K562 (cell line): ENCODE measurements around the gene BAG2. TPM values are rescaled to one million over a fixed set of nuclear protein-coding genes. Genes with fewer than 3 reads are reported as not detected.

Experiments
- CBX1 ChIP-seq: sonication (generic); IDR thresholded peaks from 2 replicates; pipeline ENCODE4 v1.6.1; 2016; ENCODE audit warnings: antibody characterized with exemption, low read depth, mild to moderate bottlenecking
- E2F4 ChIP-seq: sonication (generic); formaldehyde crosslinking; IDR thresholded peaks from 2 replicates; pipeline ENCODE4 v1.8.0; 2022; ENCODE audit warnings: mild to moderate bottlenecking, low read depth, missing genetic modification reagents
- EP400 ChIP-seq: fragments of 450-650 bp; IDR thresholded peaks from 2 replicates; pipeline ENCODE4 v1.6.1; 2017; ENCODE audit warnings: antibody characterized with exemption, mild to moderate bottlenecking, moderate library complexity
- HCFC1 ChIP-seq: IDR thresholded peaks from 2 replicates; pipeline ENCODE4 v1.6.1; 2012; ENCODE audit warnings: low read depth, low read length, improper control_type of control experiment
- RBBP5 ChIP-seq: fragments of 200-600 bp; sonication (generic); IDR thresholded peaks from 2 replicates; pipeline ENCODE4 v1.6.1; 2012; ENCODE audit warnings: borderline replicate concordance, mild to moderate bottlenecking, low read length, control low read depth, inconsistent platforms; ENCODE audit not compliant: insufficient read depth, poor library complexity, severe bottlenecking
- TRIM28 ChIP-seq: fragments of 450-650 bp; IDR thresholded peaks from 2 replicates; pipeline ENCODE4 v1.6.1; 2017
- ZC3H11A ChIP-seq: IDR thresholded peaks from 2 replicates; pipeline ENCODE4 v1.6.1; 2012; ENCODE audit warnings: low read depth, low read length, improper control_type of control experiment
- ZNF589 ChIP-seq: fragments of 200-800 bp; sonication (Bioruptor generic); IDR thresholded peaks from 2 replicates; pipeline ENCODE4 v1.6.1; 2016; ENCODE audit warnings: low read depth, missing genetic modification characterization, missing compliant biosample characterization
- polyA plus RNA-seq, 8 experiments: library from polyadenylated mRNA; depleted of rRNA in 4 of 8; stranded (reverse) in 5 of 8; unstranded in 3 of 8; fragments of >200 nt; fragmentation: Nextera tagmentation in 2 of 8; fragmentation: Illumina TruSeq in 1 of 8; extraction: Ambion mirVana in 2 of 8; extraction: Trizol in 1 of 8; gene quantifications; 2 replicates each; pipeline versions ENCODE4 v1.2.1 to v1.2.3, GENCODE V29; 2011 to 2014; ENCODE audit warnings: inconsistent platforms in 1 of 8, missing spikeins in 1 of 8
- total RNA-seq, 7 experiments: library from RNA; depleted of rRNA in 6 of 7; stranded (reverse); fragments of >200 nt in 6 of 7; fragmentation: Illumina TruSeq in 2 of 7; extraction: Trizol in 2 of 7; gene quantifications; 2 replicates each; pipeline versions ENCODE4 v1.2.1 to v1.2.3, GENCODE V29; 2011 to 2021; ENCODE audit warnings: low replicate concordance in 1 of 7
- TF ChIP-seq, protein P1 (sequence below), 2 experiments: fragments of 450-650 bp in 1 of 2; sonication (generic) in 1 of 2; formaldehyde crosslinking in 1 of 2; IDR thresholded peaks; 2 replicates each; pipeline versions ENCODE4 v1.7.1 to v1.9.0; 2016 to 2022; ENCODE audit warnings: inconsistent platforms in 1 of 2, mild to moderate bottlenecking in 1 of 2, missing genetic modification reagents in 1 of 2
- TF ChIP-seq, protein P2 (sequence below): fragments of 250-450 bp; sonication (Bioruptor Pico); IDR thresholded peaks from 2 replicates; pipeline ENCODE4 v1.4.0; 2020
- TF ChIP-seq, protein P3 (sequence below): fragments of 250-450 bp; sonication (Bioruptor Pico); IDR thresholded peaks from 2 replicates; pipeline ENCODE4 v1.4.0; 2020; ENCODE audit warnings: mild to moderate bottlenecking, moderate library complexity

The BAG2 gene
- total and polyA plus RNA-seq, 9 of the 15 experiments (the other 6 are each of a cell fraction or from before 2014, with no cell fraction given) = 12.8 to 20.7 (median 17.6) TPM

DNA sequence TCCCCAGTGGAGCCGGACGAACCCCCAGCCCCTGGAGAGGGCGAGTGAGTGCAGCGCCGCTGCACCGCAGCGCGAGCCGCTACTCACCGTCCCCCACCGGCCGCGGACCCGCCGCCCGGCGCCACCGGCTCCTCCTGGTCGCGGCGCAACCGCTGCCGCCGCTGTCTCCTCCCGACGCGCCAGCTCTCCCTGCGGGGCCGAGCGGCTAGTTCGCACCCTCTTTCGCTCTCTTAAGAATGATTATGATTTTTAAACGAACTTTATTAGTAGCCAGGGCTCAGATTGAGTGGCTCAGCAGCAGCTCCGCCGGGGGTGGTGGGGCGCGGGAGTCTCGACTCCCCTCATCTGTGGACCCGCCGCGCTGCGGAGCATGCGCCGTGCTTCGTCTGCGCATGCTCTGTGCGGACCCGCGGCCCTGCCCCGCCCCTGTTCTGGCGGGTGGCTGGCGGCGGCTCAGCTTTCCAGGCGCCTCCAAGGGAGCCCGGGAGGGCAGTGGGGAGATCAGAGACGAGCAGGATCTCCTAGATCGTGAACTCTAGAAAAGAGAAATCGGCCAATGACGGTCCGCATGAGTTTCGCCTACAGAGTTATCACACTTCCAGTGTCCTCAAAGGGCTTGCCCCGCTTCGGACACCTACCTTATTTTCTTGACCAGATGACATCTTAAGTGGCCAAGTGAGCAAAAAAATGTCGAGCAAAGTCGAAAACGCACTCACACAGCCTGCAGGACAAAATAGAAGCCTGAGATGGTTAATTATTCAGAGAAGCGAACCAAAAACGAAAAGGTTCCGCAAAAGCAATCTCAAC, 50.0 kb downstream of the BAG2 start, which contains the start of gene RAB23 (continued):
- TF ChIP-seq, protein P1, sequence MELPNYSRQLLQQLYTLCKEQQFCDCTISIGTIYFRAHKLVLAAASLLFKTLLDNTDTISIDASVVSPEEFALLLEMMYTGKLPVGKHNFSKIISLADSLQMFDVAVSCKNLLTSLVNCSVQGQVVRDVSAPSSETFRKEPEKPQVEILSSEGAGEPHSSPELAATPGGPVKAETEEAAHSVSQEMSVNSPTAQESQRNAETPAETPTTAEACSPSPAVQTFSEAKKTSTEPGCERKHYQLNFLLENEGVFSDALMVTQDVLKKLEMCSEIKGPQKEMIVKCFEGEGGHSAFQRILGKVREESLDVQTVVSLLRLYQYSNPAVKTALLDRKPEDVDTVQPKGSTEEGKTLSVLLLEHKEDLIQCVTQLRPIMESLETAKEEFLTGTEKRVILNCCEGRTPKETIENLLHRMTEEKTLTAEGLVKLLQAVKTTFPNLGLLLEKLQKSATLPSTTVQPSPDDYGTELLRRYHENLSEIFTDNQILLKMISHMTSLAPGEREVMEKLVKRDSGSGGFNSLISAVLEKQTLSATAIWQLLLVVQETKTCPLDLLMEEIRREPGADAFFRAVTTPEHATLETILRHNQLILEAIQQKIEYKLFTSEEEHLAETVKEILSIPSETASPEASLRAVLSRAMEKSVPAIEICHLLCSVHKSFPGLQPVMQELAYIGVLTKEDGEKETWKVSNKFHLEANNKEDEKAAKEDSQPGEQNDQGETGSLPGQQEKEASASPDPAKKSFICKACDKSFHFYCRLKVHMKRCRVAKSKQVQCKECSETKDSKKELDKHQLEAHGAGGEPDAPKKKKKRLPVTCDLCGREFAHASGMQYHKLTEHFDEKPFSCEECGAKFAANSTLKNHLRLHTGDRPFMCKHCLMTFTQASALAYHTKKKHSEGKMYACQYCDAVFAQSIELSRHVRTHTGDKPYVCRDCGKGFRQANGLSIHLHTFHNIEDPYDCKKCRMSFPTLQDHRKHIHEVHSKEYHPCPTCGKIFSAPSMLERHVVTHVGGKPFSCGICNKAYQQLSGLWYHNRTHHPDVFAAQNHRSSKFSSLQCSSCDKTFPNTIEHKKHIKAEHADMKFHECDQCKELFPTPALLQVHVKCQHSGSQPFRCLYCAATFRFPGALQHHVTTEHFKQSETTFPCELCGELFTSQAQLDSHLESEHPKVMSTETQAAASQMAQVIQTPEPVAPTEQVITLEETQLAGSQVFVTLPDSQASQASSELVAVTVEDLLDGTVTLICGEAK (IDR thresholded peaks at IDR 0.05) = peak; percentile 90
- TF ChIP-seq, protein P1 (CRISPR knock-in tag; IDR thresholded peaks at IDR 0.05) = peak; percentile 78
- no peak for TF ChIP-seq E2F4
- TF ChIP-seq CBX1 = peak; percentile 63; the same call in 1 of the 2 replicates
- TF ChIP-seq HCFC1 = no peak
- TF ChIP-seq TRIM28 = no peak
- no peak for TF ChIP-seq ZC3H11A
- TF ChIP-seq RBBP5 = peak; percentile 82
- TF ChIP-seq, protein P2, sequence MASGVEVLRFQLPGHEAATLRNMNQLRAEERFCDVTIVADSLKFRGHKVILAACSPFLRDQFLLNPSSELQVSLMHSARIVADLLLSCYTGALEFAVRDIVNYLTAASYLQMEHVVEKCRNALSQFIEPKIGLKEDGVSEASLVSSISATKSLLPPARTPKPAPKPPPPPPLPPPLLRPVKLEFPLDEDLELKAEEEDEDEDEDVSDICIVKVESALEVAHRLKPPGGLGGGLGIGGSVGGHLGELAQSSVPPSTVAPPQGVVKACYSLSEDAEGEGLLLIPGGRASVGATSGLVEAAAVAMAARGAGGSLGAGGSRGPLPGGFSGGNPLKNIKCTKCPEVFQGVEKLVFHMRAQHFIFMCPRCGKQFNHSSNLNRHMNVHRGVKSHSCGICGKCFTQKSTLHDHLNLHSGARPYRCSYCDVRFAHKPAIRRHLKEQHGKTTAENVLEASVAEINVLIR (CRISPR knock-in tag) = no peak
- TF ChIP-seq EP400 = no peak
- no peak for TF ChIP-seq ZNF589 (CRISPR knock-in tag)
- TF ChIP-seq, protein P3, sequence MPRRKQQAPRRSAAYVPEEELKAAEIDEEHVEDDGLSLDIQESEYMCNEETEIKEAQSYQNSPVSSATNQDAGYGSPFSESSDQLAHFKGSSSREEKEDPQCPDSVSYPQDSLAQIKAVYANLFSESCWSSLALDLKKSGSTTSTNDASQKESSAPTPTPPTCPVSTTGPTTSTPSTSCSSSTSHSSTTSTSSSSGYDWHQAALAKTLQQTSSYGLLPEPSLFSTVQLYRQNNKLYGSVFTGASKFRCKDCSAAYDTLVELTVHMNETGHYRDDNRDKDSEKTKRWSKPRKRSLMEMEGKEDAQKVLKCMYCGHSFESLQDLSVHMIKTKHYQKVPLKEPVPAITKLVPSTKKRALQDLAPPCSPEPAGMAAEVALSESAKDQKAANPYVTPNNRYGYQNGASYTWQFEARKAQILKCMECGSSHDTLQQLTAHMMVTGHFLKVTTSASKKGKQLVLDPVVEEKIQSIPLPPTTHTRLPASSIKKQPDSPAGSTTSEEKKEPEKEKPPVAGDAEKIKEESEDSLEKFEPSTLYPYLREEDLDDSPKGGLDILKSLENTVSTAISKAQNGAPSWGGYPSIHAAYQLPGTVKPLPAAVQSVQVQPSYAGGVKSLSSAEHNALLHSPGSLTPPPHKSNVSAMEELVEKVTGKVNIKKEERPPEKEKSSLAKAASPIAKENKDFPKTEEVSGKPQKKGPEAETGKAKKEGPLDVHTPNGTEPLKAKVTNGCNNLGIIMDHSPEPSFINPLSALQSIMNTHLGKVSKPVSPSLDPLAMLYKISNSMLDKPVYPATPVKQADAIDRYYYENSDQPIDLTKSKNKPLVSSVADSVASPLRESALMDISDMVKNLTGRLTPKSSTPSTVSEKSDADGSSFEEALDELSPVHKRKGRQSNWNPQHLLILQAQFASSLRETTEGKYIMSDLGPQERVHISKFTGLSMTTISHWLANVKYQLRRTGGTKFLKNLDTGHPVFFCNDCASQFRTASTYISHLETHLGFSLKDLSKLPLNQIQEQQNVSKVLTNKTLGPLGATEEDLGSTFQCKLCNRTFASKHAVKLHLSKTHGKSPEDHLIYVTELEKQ = no peak
